Measurements from ENCODE around the gene ARHGEF26.
A peak's percentile ranks its signal among the peaks of the same experiment; 100 is the strongest.

ARHGEF26 gene

DNA sequence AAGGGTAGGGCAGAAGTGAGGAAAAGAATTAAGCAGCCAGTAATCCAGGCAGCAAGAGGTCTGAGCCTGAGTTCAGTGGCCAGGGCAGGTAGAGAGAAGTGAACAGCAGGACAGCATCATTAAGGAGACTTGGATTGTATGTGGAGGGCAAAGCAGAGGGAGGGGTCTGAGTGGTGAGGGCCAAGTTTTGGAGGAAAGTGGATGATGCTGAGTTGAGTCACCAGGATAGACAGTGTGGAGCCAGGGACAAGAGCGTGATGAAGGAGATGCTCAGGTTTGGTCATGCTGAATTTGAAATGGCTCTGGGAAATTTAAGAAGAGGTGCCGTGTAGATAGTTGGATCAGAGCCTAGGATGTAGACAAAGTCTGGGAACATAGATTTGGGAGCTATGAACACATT, 93.1 kb downstream of the ARHGEF26 start:
- no peak for FAIRE-seq

DNA sequence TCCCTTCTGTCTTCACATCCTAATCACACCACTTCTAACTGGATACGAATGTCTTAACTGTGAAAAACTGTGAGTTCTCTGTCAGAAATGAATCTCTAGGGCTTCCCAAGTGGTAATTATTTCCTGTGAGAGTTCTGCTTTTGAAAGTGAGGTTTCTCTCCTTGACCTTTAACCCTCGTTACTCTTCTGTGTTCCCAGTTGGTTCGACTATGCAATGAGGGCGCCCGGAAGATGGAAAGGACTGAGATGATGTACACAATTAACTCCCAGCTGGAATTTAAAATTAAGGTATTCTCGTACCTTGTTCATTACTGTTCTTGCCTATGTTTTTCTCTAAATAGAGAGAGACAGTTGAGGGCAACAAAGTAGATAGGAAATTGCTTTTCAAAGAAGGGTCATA, 96.5 kb downstream of the ARHGEF26 start:
- FAIRE-seq: no peak

DNA sequence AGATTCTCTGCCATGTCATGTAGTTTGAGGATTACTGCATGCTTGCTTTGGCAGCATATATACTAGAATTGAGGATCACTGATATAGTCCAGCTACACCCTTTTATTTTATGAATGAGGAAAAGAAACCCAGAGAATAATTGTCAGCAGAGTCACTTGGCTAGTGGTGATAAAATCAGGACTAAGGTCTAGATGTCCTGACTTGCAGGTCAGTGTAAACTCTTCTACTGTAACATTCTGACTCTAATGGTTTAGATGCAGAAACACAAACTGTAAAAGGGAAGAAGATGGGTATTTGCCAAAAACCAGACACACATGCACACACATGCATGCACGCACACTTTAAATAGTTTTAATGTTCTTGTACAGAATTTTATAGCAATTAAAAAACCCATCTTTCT, 97.5 kb downstream of the ARHGEF26 start:
- FAIRE-seq: no peak

DNA sequence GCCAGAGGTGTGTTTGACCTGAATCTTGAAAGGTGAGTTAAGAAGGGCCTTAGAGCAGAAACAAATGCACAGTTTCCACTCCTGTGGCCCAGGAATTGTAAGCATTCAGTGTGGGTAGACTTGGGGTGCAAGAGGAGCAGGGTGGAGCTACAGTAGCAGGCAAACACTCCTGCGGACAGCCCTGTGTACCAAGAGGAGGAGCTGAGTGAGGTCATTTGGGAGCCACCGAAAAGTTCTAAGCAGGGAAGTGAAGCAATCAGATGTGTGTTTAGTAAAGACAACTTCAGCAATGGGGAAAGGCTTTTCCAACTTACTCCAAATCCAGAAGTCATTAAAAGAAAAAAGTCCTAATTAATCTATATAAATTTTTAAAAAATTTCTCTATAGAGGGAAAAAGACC, 99.3 kb downstream of the ARHGEF26 start:
- FAIRE-seq: no peak

DNA sequence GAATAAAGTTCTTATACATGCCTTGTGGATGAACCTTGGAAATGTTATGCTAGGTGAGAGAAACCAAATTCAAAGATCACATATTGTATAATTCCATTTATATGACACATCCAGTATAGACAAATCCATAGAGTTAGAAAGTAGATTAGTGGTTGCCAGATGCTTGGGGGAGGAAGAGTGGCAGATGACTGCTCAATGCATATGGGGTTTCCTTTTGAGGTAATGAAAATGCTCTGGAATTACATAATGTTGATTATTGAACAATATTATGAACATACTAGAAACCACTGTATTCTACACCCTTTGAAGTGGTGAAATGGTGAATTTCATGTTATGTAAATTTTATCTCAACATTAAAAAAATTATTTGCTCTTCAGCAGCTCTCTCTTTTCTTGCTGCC, 102.3 kb downstream of the ARHGEF26 start:
- FAIRE-seq: no peak

DNA sequence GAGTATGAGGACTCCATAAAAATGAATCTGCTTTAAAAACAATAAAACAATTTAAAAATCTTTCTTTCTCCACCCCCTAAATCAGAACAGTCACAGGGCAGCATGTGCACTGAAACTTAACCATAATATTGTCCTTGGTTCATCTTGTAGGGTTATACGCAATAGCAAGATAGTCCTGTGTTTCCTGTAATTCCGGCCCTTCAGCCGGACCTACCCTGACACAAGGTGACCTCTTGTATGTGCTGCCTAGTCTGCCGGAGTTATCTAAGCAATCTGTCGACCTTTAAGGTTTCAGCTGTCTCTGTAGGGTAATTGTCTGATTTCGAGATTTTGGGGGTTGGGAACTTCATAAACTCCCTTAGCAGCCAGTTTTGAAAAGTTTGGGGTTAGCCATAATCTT, 103.2 kb downstream of the ARHGEF26 start:
- FAIRE-seq: no peak

DNA sequence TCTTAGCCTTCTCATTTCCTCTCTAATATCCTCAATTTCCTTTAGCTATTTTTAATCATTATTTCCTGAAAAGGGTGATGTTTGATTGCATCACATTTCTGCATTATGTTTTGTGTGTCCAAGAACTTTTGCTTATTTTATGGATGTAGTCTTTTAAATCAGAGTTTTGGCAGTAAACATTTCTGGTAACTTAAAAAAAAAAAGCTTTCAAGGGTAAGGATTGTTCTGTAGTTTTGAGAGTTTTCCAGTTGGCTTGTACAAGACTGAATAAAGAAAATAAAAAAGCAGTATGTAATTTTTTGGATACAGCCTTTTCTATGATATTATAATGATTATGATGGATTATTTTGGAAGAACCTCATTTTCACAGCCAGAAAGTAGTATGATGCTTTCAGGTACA, 103.7 kb downstream of the ARHGEF26 start:
- no peak for FAIRE-seq

DNA sequence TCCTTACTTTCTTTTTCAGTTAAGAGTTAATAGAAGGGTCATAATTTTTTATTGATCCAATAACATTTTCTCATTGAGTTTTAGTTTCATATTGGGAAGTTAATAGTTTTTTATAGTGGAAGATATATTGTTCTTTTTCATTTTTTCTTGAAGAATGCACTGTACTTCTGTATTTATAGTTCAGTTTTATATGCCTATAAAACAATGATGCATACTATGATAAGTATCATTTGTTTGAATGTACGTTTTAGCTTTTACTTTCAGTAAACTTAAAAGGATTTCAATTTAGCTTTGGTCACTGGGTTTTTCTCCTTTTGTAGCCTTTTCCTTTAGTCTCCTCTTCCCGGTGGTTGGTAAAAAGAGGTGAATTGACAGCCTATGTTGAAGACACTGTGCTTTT, 104.3 kb downstream of the ARHGEF26 start:
- no peak for FAIRE-seq

DNA sequence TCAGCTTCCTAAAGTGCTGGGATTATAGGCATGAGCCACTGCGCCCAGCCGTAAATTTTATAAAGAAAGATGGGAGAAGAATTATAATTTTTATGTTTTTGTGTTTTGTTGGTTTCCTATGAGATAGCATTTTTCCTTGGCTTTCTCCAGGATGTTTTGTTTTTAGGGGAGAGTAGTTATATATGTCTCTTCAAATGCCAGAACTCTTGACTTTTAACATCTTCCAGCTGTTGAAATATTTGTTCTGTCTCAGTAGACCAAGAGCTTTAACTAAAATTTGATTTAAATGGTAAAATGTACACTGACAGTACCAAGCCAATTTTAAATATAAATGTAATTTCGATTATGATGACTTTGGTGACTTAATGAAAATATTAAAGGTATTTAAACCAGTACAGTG, 106.3 kb downstream of the ARHGEF26 start:
- no peak for FAIRE-seq

DNA sequence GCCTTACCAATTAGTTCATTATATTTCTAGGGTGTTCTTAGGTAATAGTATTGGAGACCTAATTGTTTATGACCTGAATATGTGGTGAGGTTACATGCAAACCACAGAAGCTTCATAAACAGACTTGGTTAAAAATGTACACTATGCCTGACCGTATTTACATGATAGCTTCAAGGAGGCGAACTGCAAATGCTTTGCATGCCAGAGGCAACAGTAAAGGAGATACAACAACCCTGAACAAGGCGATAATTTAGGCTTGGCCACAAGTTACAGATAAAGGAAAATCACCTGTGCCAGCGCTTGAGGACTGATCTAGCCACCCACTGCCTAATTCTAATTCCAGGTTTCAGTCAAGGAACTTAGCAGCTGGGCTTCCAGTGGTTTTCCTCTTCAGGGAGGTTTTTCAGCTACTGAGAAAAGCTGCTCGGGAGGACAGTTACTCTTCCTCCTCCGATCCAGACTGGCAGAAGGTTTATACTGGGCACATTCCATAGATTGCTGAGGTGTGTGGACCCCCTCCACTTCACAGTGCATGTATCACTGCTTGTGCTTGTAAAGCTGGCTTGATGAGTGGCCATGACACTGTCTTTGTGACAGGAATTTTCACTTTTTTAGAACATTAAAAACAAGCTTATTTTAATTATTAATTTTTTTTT, 107.5 kb downstream of the ARHGEF26 start:
- FAIRE-seq: no peak

DNA sequence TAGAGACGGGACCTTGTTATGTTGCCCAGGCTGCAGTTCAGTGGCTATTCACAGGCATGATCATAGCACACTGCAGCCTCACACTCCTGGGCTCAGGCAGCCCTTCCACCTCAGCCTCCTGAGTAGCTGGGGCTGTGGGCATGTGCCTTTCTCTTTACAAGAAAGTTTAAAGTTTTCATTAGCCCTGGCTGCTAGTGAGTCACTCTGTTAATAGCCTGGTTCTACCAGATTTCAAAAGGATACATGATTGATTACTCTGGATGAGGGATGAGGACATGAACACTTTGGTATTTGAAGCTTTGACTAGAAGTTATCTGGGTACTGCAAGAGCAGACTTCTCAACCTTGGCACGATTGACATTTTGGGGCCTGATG, 108.0 kb downstream of the ARHGEF26 start:
- no peak for FAIRE-seq

DNA sequence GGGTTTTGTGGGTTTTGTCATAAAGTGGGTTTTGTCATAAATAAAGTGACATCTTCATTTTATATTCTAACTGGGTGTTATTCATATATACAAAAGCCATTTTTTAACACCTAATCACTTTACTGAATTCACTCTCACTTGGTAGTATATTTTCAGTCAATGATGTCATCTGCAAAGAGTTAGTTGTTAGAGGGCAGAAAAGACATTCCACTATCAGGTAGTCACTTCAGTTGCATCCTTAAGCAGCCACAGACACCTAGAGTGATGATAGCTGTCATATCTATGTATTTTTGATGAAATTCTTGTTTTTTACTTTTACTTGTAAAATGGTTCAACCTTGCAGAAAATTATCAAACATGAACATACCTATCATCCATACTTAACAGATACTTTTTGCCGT, 114.1 kb downstream of the ARHGEF26 start:
- FAIRE-seq: no peak

DNA sequence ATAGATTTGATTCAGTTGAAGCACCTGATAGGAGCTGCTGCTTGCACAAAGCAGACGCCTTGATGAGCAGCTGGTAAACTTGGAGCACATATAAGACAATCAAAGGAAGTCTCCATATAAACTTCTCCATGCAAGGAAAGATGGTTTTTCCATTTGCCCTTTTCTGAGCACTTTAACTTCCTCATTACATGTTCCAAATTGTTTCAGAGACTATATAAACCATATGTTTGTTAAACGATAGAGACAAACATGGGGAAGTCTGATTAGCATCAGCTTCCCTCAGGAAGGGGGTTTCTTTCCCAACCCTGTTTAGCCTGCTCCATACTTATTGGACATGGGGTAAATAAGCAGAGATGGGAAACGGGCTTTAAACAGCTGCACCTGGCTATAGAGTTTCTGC, 115.1 kb downstream of the ARHGEF26 start:
- FAIRE-seq: no peak

DNA sequence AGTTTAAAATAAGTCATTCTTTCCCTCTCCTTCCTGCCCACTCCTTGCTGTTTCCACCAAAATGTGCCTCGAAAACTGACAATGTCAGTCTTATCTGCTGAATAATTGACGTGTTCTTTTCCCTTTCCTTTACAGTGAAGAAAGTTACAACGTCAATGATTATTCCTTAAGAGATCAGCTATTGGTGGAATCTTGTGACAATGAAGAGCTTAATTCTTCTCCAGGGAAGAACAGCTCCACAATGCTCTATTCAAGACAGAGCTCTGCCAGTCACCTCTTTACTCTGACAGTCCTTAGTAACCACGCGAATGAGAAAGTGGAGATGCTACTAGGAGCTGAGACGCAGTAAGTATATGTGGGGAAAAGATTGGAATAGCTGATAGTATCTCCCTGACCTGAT, 119.0 kb downstream of the ARHGEF26 start:
- FAIRE-seq: no peak

DNA sequence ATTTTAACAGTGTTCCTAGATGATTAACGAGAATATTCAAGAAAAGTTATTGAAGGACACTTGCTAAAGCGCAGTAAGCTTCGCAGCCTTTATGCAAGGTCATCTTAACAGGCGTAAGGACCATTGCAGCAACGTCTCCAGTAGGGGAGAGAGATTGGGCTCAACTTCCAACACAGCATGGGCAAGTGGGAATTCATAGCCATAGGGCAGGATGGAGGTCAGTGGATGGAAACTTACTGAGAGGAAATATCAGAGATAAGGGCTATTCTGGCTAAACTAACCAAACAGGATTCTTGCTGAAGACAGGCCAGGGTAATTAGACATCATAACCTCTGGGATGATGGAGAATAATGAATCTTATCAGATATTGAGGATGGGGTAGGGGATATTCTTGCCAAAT, 120.3 kb downstream of the ARHGEF26 start:
- no peak for FAIRE-seq

DNA sequence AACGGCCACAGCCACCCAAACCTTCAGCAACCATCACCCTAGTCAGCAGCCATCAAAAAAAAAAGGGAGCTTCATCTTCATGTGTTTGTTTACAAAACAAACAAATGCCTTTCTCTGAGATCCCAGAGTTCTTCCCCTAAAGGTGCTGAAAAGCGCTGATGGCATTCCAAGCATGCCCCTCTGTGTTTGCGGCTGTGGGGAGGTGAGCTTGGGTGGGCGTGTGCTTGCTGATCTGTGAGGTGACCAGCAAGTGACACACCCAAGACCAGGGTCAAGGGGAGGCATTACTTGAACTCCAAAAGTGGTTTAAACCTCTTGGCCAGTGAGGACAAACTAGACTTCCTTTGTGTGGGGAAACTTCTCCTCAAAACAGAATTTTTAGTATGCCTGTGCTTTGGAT, 121.6 kb downstream of the ARHGEF26 start:
- no peak for FAIRE-seq

DNA sequence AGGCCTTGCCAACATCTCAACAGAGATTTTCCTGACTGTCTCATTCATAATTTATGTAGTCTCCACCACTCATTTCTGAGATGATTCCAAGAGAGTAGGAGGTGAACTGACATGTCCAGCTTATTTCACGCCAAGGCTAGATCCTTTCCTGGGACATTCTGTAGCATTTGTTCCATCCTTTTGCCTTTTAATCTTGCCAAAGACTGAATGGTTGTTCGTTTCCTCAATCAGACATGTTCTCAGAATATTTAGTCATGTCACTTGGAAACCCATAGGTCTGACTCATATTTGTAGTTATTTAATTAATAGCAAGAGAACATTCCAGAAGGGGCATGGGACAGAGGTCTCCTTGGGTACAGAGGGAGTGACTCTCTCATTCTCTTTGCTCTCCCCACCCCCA, 122.2 kb downstream of the ARHGEF26 start:
- FAIRE-seq: no peak

DNA sequence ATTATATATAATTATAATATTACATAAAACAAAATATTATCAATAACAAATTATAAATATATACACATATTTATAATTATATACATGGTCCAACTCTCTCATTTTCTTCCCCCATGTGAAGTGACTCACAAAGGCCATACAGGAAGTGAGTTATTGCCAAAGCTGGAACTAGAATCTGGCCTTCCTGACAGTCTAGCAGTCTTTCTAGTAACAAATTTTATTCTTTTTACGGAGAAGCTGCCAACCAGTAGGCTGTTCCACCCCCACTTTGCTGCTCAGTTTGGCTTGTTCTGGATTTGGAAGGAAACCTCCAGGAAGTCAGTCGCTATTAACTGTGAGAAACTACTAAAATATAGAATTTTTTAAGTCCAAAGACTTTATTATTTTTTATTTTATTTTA, 123.5 kb downstream of the ARHGEF26 start:
- no peak for FAIRE-seq

DNA sequence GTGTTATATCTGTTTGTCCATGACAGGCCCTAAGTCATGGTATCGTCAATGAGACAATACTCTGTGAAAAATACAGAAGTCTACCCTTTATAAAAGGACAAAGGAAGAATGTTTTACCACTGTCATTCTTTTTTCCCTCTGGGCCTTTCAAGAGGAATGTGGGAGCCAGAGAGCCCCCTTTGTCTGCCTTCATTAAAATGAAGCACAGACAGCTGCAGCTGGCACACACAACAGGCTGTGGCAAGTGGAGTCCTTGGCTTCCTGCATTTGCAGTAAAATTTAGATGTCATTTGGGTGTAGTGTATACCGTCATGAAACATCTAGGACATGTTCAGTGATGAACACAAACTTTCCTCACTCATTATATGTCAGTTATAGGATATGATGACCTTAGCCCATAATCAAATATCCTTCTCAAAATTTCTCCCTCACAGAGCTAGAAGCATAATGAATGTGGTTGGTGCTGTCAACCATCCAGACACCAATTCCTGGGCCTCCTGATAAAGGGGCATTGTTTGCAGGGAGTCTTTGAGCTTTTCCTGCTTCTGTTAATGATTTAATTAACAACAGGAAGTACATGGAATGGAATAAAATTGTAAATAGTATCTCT, 126.7 kb downstream of the ARHGEF26 start:
- FAIRE-seq: no peak

DNA sequence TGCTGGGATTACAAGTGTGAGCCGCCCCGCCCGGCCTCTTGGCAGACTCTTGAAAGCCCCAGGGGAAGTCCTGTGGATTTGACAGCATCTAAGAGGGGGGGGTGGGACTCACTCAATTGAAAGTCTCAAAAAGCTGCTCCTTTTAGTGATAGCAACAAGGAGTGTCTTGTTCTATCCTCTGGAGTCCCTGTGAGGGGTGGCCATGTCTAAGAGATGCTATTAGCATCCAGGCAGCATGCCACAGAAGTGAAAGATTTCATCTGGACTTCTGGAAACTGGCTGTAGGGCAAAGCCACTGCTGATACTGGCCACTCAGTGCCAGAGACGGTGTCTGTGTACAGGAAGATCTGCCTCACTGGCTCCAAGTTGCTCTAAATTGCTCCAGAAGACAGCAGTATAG, 129.1 kb downstream of the ARHGEF26 start:
- no peak for FAIRE-seq

DNA sequence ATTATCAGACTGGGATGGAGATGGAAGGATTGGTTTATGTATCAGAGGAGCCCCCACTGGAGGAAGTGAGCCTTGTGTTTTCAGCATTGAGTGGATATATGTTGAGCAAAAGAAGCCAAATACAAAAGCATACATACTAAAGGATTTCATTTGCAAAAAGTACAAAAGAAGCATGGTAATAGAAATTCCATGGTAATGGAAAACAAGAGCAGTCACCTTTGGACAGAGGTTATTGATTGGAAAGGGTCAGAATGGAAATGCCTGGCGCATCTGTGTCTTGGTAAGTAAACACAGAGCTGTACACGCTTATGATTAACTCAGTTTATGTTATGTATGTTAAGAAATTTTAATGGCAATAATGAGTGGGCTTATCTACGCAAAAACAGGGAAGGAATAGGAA, 130.4 kb downstream of the ARHGEF26 start:
- FAIRE-seq: no peak

DNA sequence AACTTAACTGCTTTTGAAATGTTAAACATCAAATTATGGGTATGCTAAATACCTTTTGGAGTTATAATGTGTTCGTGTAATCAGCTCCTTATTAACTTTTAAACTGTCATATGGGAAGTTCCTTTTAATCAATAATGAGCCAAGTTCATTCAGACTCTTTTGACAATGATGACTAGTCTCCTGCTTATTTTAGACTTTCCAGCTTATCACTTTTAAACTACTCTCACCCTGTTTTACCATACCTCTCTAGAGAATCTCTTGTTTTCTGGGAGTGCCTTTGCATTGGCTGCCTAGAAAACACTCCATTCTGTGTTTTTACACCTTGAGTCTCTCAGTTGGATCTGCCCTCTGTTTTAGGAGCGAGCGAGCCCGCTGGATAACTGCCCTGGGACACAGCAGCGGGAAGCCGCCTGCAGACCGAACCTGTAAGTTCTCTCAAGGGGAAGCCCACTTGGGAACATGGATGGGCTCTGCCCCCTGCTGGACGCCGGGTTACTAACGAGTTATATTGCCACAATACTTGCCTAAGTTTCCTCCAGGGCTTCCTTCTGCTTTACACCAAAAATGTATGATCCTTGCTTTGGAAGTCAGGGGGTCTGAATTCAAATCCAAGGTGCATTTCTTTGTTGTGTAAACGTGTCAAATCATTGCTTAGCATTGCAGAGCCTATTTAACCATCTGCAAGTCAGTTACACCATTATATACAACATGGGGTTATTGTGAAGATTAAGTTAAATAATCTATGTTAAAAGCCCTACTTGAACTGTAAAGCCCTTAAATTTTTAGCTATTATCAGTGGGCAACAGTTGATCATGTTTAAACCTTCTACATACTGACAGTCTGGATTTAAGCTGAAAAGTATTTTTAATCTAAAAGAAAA, 131.8 kb downstream of the ARHGEF26 start:
- peak; percentile 82 for FAIRE-seq

DNA sequence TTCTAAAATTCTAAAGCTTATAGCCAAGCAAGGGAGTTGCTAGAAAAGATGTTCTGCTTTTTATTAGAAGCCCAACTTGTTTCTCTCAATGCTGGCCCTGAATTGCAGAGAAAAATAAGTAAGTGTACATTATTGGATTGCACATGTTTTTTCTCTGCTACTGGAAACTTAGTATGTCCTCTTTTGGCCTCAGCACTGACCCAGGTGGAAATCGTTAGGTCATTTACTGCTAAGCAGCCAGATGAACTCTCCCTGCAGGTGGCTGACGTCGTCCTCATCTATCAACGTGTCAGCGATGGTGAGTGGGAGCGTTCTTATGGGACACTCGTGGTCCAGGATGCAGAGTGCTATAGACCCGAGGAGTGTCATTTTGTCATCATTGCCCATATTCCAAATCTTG, 133.3 kb downstream of the ARHGEF26 start:
- no peak for FAIRE-seq

DNA sequence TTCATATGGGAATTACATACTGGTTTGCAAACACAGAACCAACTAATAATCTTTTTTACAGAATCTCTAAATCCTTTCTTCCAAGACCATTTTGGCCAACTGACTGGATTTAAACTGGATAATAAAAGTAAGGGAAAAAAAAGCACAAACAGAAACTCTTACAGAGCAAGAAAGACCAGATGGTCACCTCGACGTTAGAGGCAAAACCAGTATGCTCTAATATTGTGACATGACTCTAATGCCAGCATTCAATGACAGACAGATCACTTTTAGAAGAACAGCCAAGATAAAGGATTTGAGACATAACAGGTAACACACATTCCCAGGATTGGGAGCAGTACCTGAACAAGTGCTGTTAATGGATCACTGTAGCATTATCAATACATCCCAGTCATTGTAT, 152.2 kb downstream of the ARHGEF26 start:
- FAIRE-seq: no peak
